Measurements from ENCODE around the gene PADI1.

- TF ChIP-seq CTCF (IDR thresholded peaks at IDR 0.05; ENCODE audit: poor library complexity, severe bottlenecking) (no peak), EP300 (conservative IDR thresholded peaks at IDR 0.05; ENCODE audit: poor library complexity, severe bottlenecking) (no peak), MXI1 (conservative IDR thresholded peaks at IDR 0.05; ENCODE audit: poor library complexity, severe bottlenecking) (no peak), POLR2AphosphoS5 (IDR thresholded peaks at IDR 0.05) (no peak), REST (IDR thresholded peaks at IDR 0.05; ENCODE audit: borderline replicate concordance) (no peak), SMC3 (conservative IDR thresholded peaks at IDR 0.05; ENCODE audit: poor library complexity) (no peak), EZH2 (IDR thresholded peaks at IDR 0.05; ENCODE audit: borderline replicate concordance, insufficient read depth, low read length, poor library complexity, severe bottlenecking) (no peak), TAF1 (IDR thresholded peaks at IDR 0.05; ENCODE audit: low read depth) (no peak), RAD21 (conservative IDR thresholded peaks at IDR 0.05) (no peak)
These were observed 37.2 kb upstream of the PADI1 start for GRCh38 chr1:17167786-17168090.

All from neural cell (in vitro differentiated cells).